HEK293 (cell line): ENCODE data around the gene SLC38A10.
A peak's percentile ranks its signal among the peaks of the same experiment; 100 is the strongest.

Experiments
- CTCF ChIP-seq: fragments of 450-650 bp; formaldehyde crosslinking; IDR thresholded peaks from 2 replicates; pipeline ENCODE4 v1.5.1; 2016; ENCODE audit warnings: missing biosample characterization, missing genetic modification characterization
- HOXD13 ChIP-seq: sonication (generic); formaldehyde crosslinking; IDR thresholded peaks from 2 replicates; pipeline ENCODE4 v1.8.0; 2022; ENCODE audit warnings: missing genetic modification reagents, borderline replicate concordance
- TRIM28 ChIP-seq: IDR thresholded peaks from 2 replicates; pipeline ENCODE4 v1.6.1; 2011; ENCODE audit warnings: low read length, control low read depth, borderline replicate concordance
- ZNF114 ChIP-seq: fragments of 450-650 bp; formaldehyde crosslinking; IDR thresholded peaks from 2 replicates; pipeline ENCODE4 v1.5.0; 2017; ENCODE audit warnings: missing biosample characterization, missing genetic modification characterization
- ZNF214 ChIP-seq: fragments of 450-650 bp; formaldehyde crosslinking; IDR thresholded peaks from 2 replicates; pipeline ENCODE4 v1.5.1; 2017; ENCODE audit warnings: missing biosample characterization, mild to moderate bottlenecking, missing genetic modification characterization, borderline replicate concordance
- ZNF274 ChIP-seq, 2 experiments: fragments of 200-500 bp in 1 of 2; fragments of 450-650 bp in 1 of 2; sonication (Bioruptor generic) in 1 of 2; formaldehyde crosslinking in 1 of 2; IDR thresholded peaks; 2 replicates each; pipeline versions ENCODE4 v1.5.1 to v1.6.1; 2014 to 2016; ENCODE audit warnings: borderline replicate concordance in 1 of 2, inconsistent platforms in 1 of 2, low read length in 1 of 2, missing biosample characterization in 1 of 2, missing genetic modification characterization in 1 of 2
- ZNF423 ChIP-seq: fragments of 450-650 bp; formaldehyde crosslinking; IDR thresholded peaks from 2 replicates; pipeline ENCODE4 v1.5.1; 2016; ENCODE audit warnings: missing biosample characterization, missing genetic modification characterization
- ZNF530 ChIP-seq: fragments of 450-650 bp; formaldehyde crosslinking; IDR thresholded peaks from 2 replicates; pipeline ENCODE4 v1.5.1; 2016; ENCODE audit warnings: low read depth, missing biosample characterization, missing genetic modification characterization
- TF ChIP-seq, protein P1 (sequence below): fragments of 450-650 bp; IDR thresholded peaks from 2 replicates; pipeline ENCODE4 v1.5.1; 2018; ENCODE audit warnings: missing biosample characterization, mild to moderate bottlenecking, missing genetic modification characterization
- TF ChIP-seq, protein P2 (sequence below): fragments of 450-650 bp; formaldehyde crosslinking; IDR thresholded peaks from 2 replicates; pipeline ENCODE4 v1.5.1; 2016; ENCODE audit warnings: missing biosample characterization, missing genetic modification characterization

DNA sequence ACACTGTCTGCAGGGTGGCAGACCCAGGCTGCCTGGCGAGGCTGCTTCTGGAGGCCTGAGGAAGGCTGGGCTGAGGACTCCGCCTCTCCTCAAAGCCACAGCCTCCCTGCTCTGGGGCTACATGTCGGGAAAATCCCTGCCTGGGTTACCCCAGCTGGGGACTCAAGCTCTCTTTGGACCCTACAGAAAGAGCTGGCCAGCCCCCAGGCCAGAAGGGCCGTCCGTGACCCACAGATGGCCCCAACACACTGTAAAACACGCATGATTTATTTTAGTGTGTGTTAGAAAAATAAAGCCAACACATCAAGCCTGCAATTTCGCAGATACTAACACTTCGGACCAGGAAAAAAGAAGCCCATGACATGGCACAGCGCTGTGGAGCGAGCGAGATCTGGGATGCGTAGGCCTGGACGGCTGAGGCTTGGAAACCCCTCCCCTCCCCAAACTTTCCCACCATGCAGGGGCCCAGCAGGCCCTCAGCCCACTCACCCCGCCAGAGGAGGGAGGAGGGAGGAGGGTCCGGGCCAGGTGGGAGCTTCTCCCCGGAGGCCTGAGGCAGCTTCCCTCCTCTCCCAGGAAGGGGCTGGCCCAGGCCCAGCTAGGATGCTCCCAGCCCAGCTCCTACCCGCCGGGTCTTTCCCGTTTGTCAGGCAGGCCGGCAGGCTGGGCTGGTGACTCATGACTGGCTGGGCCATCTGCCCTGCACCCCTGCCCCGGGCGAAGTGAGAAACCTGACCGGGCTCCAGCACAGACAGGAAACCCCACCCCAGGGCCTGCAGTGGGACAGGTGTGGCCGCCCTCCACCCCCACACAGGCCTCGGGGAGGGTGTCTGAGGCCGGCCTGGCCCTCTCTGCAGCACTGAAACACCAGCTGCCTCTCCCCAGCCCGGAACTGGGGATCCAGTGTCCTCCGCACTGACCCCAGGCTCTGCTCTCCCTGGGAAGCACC lies 34.1 kb upstream of the SLC38A10 start:
- TF ChIP-seq, protein P1, sequence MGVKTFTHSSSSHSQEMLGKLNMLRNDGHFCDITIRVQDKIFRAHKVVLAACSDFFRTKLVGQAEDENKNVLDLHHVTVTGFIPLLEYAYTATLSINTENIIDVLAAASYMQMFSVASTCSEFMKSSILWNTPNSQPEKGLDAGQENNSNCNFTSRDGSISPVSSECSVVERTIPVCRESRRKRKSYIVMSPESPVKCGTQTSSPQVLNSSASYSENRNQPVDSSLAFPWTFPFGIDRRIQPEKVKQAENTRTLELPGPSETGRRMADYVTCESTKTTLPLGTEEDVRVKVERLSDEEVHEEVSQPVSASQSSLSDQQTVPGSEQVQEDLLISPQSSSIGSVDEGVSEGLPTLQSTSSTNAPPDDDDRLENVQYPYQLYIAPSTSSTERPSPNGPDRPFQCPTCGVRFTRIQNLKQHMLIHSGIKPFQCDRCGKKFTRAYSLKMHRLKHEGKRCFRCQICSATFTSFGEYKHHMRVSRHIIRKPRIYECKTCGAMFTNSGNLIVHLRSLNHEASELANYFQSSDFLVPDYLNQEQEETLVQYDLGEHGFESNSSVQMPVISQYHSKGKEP (tag by site-specific recombination), result no peak; the same call in 1 of the 2 replicates
- no peak for TF ChIP-seq ZNF114 (tag by site-specific recombination)
- no peak for TF ChIP-seq CTCF
- no peak for TF ChIP-seq HOXD13 (CRISPR knock-in tag)
- TF ChIP-seq ZNF214 (tag by site-specific recombination), result no peak
- TF ChIP-seq, protein P2, sequence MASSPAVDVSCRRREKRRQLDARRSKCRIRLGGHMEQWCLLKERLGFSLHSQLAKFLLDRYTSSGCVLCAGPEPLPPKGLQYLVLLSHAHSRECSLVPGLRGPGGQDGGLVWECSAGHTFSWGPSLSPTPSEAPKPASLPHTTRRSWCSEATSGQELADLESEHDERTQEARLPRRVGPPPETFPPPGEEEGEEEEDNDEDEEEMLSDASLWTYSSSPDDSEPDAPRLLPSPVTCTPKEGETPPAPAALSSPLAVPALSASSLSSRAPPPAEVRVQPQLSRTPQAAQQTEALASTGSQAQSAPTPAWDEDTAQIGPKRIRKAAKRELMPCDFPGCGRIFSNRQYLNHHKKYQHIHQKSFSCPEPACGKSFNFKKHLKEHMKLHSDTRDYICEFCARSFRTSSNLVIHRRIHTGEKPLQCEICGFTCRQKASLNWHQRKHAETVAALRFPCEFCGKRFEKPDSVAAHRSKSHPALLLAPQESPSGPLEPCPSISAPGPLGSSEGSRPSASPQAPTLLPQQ (tag by site-specific recombination), result no peak
- no peak for TF ChIP-seq ZNF274 (IDR thresholded peaks at IDR 0.05; ENCODE audit: low read length)
- no peak for TF ChIP-seq ZNF274 (tag by site-specific recombination; IDR thresholded peaks at IDR 0.05; ENCODE audit: borderline replicate concordance)
- peak; percentile 57; the same call in 1 of the 2 replicates for TF ChIP-seq ZNF423 (tag by site-specific recombination)
- no peak; the same call in 1 of the 2 replicates for TF ChIP-seq TRIM28
- no peak for TF ChIP-seq ZNF530 (tag by site-specific recombination)
